ENCODE data around the gene EXOSC7. TPM values are rescaled to one million over a fixed set of nuclear protein-coding genes. Genes with fewer than 3 reads are reported as not detected.

EXOSC7 gene
- total and polyA plus RNA-seq, 9 donors, result 39.5 to 51.4 (median 43.3) TPM

DNA sequence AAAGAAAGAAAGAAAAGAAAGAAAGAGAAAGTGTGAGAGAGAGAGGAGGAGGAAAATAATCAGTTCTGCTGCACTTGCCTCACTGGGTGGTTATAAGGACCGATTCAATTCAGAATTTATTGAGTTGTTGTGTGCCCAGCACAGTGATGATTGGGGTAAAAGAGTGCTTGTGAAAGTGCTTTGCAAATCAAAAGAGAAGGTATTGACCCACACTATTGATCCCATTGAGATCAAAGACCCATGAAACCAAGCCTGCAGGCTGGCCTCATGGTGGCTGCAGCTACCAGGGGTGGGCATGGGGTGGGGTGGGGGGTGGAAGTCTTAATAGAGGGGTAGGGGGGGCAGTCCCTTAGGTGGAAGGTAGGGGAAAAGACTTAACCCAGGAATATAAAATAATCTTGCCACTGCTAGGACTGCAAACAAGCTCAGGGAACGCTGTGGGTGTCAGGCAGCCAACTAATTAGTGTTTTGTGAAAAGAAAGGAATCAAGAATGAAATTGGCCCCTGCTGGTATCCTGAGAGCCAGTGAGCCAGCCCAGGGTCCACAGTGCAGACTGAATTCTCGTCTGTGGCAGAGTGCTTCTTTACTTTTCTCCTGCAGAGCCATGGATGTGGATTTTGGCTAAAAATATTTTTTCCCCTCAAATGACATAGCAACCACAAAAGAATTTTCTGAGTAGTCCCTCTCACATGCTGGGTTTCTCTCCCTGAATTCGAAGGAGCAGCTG, 84.3 kb downstream of the EXOSC7 start:
- Histone ChIP-seq H3K27ac (ENCODE audit: low read length) (no peak overlapping the region), H3K36me3 (ENCODE audit: control insufficient read depth, insufficient read depth, low read length) (no peaks in the 10 kb centered on the region), H3K4me3 (ENCODE audit: low read length) (no peak overlapping the region), H3K9me3 (replicated peaks; ENCODE audit: control insufficient read depth, low read depth, low read length) (no peaks in the 10 kb centered on the region), H3K4me1 (ENCODE audit: control insufficient read depth, insufficient read depth, low read length) (peaks cover 17% of the 10 kb centered on the region), H3K27me3 (ENCODE audit: control insufficient read depth, insufficient read depth, low read length) (no peaks in the 10 kb centered on the region)
- WGBS (ENCODE audit: insufficient coverage), result 42% methylated on average over 2 of the region's 4 CpGs
- DNase-seq, result no peak

Other genes starting within 250 kb of the EXOSC7 start
- gene ZNF501, start 246.6 kb upstream of the EXOSC7 start, total RNA-seq, result 8.6 TPM
- gene ZNF501, start 246.6 kb upstream of the EXOSC7 start, polyA plus RNA-seq (ENCODE audit: insufficient read depth in 1 of 8, insufficient read length in 8 of 8, low replicate concordance in 1 of 8), result 1 to 10 TPM; 4.6 to 7.2 (median 5.4) TPM
- 30.7 TPM for gene KIAA1143, start 214.6 kb upstream of the EXOSC7 start, total RNA-seq
- 10 to 100 TPM; 23.5 to 35.1 (median 31.0) TPM for gene KIAA1143, start 214.6 kb upstream of the EXOSC7 start, polyA plus RNA-seq (ENCODE audit: insufficient read depth in 1 of 8, insufficient read length in 8 of 8, low replicate concordance in 1 of 8)
- gene KIF15, start 214.4 kb upstream of the EXOSC7 start, total RNA-seq, result 9.6 TPM
- gene KIF15, start 214.4 kb upstream of the EXOSC7 start, polyA plus RNA-seq (ENCODE audit: insufficient read depth in 1 of 8, insufficient read length in 8 of 8, low replicate concordance in 1 of 8), result 10 to 100 TPM; 10.3 to 20.3 (median 13.1) TPM
- 15.6 TPM for gene TMEM42, start 114.3 kb upstream of the EXOSC7 start, total RNA-seq
- gene TMEM42, start 114.3 kb upstream of the EXOSC7 start, polyA plus RNA-seq (ENCODE audit: insufficient read depth in 1 of 8, insufficient read length in 8 of 8, low replicate concordance in 1 of 8), result 10 to 100 TPM; 11.9 to 15.4 (median 13.5) TPM
- not detected for gene TGM4, start 101.6 kb upstream of the EXOSC7 start, total RNA-seq
- under 1 TPM in 6 of 8 donors, not detected in 2; 0.04 to 0.28 (median 0.06) TPM for gene TGM4, start 101.6 kb upstream of the EXOSC7 start, polyA plus RNA-seq (ENCODE audit: insufficient read depth in 1 of 8, insufficient read length in 8 of 8, low replicate concordance in 1 of 8)
- 40.7 TPM for gene ZDHHC3, start 70 bp upstream of the EXOSC7 start, total RNA-seq
- gene ZDHHC3, start 70 bp upstream of the EXOSC7 start, polyA plus RNA-seq (ENCODE audit: insufficient read depth in 1 of 8, insufficient read length in 8 of 8, low replicate concordance in 1 of 8), result 10 to 100 TPM; 39.1 to 47.6 (median 43.1) TPM
- gene CLEC3B, start 50.1 kb downstream of the EXOSC7 start, total RNA-seq, result 184 TPM
- gene CLEC3B, start 50.1 kb downstream of the EXOSC7 start, polyA plus RNA-seq (ENCODE audit: insufficient read depth in 1 of 8, insufficient read length in 8 of 8, low replicate concordance in 1 of 8), result 100 to 1,000 TPM in 6 of 8 donors, 10 to 100 TPM in 2; 79.2 to 144 (median 127) TPM
- gene CDCP1, start 170.1 kb downstream of the EXOSC7 start, total RNA-seq, result 0.04 TPM
- 1 to 10 TPM in 1 of 8 donors, under 1 TPM in 7; 0.30 to 1.9 (median 0.48) TPM for gene CDCP1, start 170.1 kb downstream of the EXOSC7 start, polyA plus RNA-seq (ENCODE audit: insufficient read depth in 1 of 8, insufficient read length in 8 of 8, low replicate concordance in 1 of 8)